ENCODE measurements around the gene KLK15.
"Not testable (repeated sequence)": the region's sequence is repeated elsewhere in the genome, so short reads cannot be mapped to it uniquely, and the experiment has no call there.

Gene KLK15

GRCh38 chr19:50797781-50798658 is 35.4 kb downstream of the KLK15 start:
- in situ Hi-C loops (cut with MboI; ENCODE audit: low sequenced_read_pairs): no loop called here

- in situ Hi-C loops (cut with MboI; ENCODE audit: low sequenced_read_pairs): no loop called here
Measured at GRCh38 chr19:50797429-50797780, 36.0 kb downstream of the KLK15 start.

- in situ Hi-C loops (cut with MboI; ENCODE audit: low sequenced_read_pairs): no loop called here
Measured at GRCh38 chr19:50796634-50797428, 36.5 kb downstream of the KLK15 start.

DNA sequence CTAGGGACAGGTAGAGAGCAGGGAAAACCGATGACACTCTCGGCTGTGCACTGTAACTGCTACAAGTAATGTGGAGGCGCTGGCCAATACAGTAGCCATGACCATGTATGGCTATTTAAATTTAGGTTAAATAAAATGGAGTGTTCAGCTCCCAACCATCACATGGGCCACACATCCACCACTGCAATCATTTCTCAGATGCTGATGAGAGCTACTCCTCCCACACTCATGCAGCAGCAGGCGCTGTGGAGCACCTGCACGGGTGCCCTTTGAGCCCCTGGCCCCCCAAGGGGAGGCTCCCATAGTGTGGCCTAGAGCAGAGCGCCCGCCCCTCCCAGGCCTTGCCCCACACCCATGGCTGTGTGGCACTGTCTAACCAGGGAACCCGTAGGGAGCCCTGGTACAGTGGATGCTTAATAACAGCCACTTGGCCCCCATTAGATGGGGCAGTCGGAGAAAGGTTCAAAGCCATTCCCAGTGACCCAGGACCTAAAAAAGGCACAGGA is 37.2 kb downstream of the KLK15 start:
- in situ Hi-C loops (cut with MboI; ENCODE audit: low sequenced_read_pairs): no loop called here

- in situ Hi-C loops (cut with MboI; ENCODE audit: low sequenced_read_pairs): no loop called here
Measured at GRCh38 chr19:50795664-50796073, 37.7 kb downstream of the KLK15 start.

GRCh38 chr19:50794876-50795663 is 38.3 kb downstream of the KLK15 start:
- in situ Hi-C loops (cut with MboI; ENCODE audit: low sequenced_read_pairs): no loop called here

- in situ Hi-C loops (cut with MboI; ENCODE audit: low sequenced_read_pairs): no loop called here
Measured at GRCh38 chr19:50794074-50794875, 39.1 kb downstream of the KLK15 start.

- in situ Hi-C loops (cut with MboI; ENCODE audit: low sequenced_read_pairs): no loop called here
Measured at GRCh38 chr19:50793558-50794065, 39.8 kb downstream of the KLK15 start.

DNA sequence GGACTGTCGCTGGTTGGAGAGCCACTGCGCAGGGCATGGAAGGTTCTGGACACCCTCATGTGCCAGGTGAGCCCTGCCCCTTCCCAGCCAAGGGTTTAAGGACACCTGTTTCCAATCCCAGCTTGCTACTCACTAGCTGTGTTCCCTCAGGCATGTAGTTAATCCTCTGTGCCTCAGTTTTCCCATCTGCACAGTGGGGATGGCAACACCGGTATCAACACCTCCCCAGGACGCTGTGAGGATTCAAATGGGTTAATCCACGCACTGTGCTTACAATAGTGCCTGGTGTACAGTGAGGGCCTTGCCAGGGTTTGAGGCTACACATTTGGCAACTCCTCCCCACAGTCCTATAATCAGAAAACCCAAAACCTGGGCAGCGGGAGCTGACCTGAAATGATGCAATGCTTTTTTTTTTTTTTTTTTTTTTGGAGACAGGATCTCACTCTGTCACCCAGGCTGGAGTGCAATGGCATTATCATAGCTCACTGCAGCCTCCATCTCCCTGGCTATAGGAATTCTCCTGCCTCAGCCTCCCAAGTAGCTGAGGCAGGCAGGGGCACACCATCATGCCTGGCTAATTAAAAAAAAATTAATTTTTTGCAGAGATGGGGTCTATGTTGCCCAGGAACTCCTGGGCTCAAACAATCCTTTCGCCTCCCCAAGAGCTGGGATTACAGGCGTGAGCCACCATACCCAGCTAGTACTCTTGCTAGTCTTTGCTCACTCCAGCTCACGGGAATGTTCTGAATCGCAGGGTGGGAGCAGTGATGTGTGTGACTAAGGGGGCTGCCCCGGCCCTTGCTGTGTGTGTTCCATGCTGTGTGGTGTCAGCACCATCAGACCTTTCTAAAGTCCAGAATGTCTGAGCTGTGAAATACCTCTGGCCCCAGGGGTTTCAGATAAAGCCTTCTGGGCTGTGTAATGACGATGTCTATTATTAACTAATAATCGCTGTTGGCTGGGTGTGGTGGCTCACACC is 40.8 kb downstream of the KLK15 start:
- in situ Hi-C loops (cut with MboI; ENCODE audit: low sequenced_read_pairs): no loop called here

GRCh38 chr19:50791594-50792271 is 41.6 kb downstream of the KLK15 start:
- in situ Hi-C loops (cut with MboI; ENCODE audit: low sequenced_read_pairs): no loop called here

- in situ Hi-C loops (cut with MboI; ENCODE audit: low sequenced_read_pairs): no loop called here
Measured at GRCh38 chr19:50790922-50791467, 42.4 kb downstream of the KLK15 start.

DNA sequence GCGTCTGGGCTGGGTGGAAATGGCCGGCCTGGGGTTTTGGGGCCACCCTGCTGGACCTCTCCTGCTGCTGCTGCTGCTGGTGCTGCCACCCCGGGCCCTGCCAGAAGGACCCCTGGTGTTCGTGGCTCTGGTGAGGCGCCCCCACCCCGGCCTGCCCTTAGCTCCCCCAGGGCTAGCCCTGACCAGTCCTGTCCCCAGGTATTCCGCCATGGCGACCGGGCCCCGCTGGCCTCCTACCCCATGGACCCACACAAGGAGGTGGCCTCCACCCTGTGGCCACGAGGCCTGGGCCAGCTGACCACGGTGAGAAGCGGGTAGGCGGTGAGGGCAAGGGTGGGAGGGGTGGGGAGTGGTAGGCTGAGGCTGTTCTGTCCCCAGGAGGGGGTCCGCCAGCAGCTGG is 43.0 kb downstream of the KLK15 start, which contains the start of gene ACP4:
Gene ACP4, plus strand, starts transcription at position 20 of the 400 bp plus-strand sequence. Its CDS starts 0 bp downstream, at position 20.
- in situ Hi-C loops (cut with MboI; ENCODE audit: low sequenced_read_pairs): no loop called here

GRCh38 chr19:50785329-50785728 is 48.0 kb downstream of the KLK15 start:
- in situ Hi-C loops (cut with MboI; ENCODE audit: low sequenced_read_pairs): no loop called here

DNA sequence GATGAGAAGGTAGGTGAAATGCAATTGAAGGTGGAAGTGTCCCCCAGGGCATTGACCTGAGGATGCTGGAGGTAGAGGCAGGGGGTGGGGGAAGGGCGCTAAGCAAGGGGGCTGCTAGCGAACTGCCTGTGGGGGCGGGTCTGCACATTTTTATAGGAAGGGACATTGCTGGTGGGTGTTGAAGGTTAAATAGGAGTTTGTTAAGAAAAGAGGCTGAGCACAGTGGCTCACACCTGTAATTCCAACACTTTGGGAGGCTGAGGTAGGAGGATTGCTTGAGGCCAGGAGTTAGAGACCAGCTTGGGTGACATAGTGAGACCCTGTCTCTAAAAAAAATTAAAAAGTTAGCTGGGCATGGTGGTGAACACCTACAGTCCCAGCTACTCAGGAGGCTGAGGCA is 48.7 kb downstream of the KLK15 start:
- in situ Hi-C loops (cut with MboI; ENCODE audit: low sequenced_read_pairs): no loop called here

DNA sequence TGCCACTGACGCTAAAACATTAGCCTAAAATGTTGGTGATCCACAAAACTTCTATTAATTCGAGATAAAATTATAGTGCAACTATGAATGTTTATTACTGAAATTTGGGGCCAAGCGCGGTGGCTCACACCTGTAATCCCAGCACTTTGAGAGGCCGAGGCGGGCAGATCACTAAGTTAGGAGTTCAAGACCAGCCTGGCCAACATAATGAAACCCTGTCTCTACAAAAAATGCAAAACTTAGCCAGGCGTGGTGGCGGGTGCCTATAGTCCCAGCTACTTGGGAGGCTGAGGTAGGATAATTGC is 49.6 kb downstream of the KLK15 start:
- in situ Hi-C loops (cut with MboI; ENCODE audit: low sequenced_read_pairs): not testable (repeated sequence)

GRCh38 chr19:50780753-50781435 is 52.5 kb downstream of the KLK15 start:
- in situ Hi-C loops (cut with MboI; ENCODE audit: low sequenced_read_pairs): no loop called here
